GM18951 (cell line): ENCODE data around the gene DDX25.

Source experiments
- POLR2A ChIP-seq: IDR thresholded peaks from 4 replicates; pipeline ENCODE4 v1.6.1; 2011; ENCODE audit warnings: mild to moderate bottlenecking; ENCODE audit not compliant: insufficient read length, insufficient read depth; ENCODE audit errors: extremely low read depth
- in situ Hi-C: fragments of 300-500 bp; cut with MboI; formaldehyde crosslinking; loops from one replicate; pipeline ENCODE4 v1.12.0; 2022; ENCODE audit warnings: low sequenced_read_pairs, mixed read lengths, inconsistent platforms; ENCODE audit not compliant: unreplicated experiment

DDX25 gene

GRCh38 chr11:125934473-125934872 lies 30.2 kb downstream of the DDX25 start:
- in situ Hi-C loops: no loop called here

DNA sequence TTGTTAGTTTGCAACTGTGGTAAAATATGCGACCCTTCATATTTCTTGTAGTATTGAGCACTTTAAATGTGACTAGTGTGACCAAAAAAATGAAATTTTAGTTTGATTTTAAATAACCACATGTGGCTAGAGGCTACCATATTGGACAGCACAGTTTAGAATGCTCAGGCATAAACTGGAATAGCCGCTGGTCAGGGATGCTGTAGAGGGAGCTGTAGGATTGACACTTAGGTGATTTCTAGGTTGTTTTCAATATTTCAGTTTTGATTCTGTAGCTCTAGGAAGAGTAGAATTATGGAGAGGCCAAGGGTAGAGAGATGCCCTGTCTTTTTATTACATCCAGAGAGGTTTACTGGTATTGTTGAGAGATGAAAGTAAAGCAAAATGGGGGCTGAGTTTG lies 30.7 kb downstream of the DDX25 start:
- in situ Hi-C loops: no loop called here
- no peak for TF ChIP-seq POLR2A

More at GRCh38 chr11:125934473-125934872, 30.2 kb downstream of the DDX25 start:
- no peak for TF ChIP-seq POLR2A

- TF ChIP-seq POLR2A: no peak
- in situ Hi-C loops: no loop called here
Observed at GRCh38 chr11:125935618-125936199, 31.4 kb downstream of the DDX25 start.

GRCh38 chr11:125938418-125938817 lies 34.1 kb downstream of the DDX25 start:
- in situ Hi-C loops: no loop called here
- no peak for TF ChIP-seq POLR2A

GRCh38 chr11:125939081-125939521 lies 34.8 kb downstream of the DDX25 start:
- in situ Hi-C loops: no loop called here
- TF ChIP-seq POLR2A: no peak

DNA sequence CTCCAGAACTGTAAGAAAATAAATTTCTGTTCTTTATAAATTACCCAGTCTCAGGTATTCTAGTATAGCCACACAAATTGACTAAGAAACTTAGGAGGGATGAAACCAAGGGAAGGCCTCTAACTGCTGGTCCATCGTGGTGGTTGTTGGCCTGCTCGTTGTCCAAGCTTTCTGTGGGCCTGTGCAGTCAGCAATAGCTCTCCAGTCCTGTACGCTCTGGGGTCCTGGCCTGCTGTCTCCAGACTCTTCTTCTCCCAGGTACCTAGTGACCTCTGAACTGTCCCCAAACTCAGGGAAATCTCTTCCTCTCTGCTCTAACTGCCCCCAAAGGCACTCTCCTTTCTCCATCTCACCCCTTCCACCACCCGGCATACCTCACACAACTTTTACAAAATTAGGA lies 35.8 kb downstream of the DDX25 start:
- no peak for TF ChIP-seq POLR2A
- in situ Hi-C loops: no loop called here

GRCh38 chr11:125941267-125941618 lies 36.9 kb downstream of the DDX25 start:
- in situ Hi-C loops: no loop called here

GRCh38 chr11:125941619-125942611 lies 37.6 kb downstream of the DDX25 start:
- in situ Hi-C loops: no loop called here
- no peak for TF ChIP-seq POLR2A

More at GRCh38 chr11:125941267-125941618, 36.9 kb downstream of the DDX25 start:
- TF ChIP-seq POLR2A: no peak

DNA sequence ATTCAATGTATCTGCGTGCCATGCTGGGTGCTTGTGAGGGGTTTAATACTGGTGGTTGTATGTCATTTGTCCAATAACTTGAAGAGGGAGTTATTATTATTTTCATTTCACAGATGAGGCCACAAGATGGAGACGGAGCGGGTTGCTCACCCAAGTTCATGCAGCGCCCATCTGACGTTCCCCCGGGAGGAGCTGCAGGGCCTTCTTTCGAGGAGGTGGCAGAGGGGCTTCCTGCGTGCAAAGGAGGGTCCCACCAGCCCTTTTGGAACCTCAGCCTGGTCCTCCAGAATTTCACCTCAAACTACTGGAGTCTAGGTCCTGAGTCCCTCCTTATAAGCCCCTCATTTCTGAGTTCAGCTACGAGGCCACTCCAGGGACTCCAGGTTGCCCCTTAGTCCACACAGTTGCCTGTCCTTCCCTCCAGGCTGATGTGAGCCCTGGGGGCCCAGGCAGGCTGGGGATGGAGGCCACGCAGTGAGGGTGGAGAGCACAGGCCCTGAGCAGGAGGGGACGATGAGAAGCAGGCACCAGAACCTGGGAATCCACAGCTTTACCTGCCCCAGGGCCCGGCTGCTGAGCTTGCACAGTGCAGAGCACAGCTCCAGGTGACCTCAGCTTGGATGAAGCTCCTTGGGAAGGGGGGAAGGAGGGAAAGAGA lies 38.6 kb downstream of the DDX25 start:
- in situ Hi-C loops: no loop called here
- no peak for TF ChIP-seq POLR2A

- in situ Hi-C loops: no loop called here
- TF ChIP-seq POLR2A: no peak
Observed at GRCh38 chr11:125943661-125944349, 39.5 kb downstream of the DDX25 start.

GRCh38 chr11:125944350-125945010 lies 40.2 kb downstream of the DDX25 start:
- in situ Hi-C loops: no loop called here
- TF ChIP-seq POLR2A: no peak

DNA sequence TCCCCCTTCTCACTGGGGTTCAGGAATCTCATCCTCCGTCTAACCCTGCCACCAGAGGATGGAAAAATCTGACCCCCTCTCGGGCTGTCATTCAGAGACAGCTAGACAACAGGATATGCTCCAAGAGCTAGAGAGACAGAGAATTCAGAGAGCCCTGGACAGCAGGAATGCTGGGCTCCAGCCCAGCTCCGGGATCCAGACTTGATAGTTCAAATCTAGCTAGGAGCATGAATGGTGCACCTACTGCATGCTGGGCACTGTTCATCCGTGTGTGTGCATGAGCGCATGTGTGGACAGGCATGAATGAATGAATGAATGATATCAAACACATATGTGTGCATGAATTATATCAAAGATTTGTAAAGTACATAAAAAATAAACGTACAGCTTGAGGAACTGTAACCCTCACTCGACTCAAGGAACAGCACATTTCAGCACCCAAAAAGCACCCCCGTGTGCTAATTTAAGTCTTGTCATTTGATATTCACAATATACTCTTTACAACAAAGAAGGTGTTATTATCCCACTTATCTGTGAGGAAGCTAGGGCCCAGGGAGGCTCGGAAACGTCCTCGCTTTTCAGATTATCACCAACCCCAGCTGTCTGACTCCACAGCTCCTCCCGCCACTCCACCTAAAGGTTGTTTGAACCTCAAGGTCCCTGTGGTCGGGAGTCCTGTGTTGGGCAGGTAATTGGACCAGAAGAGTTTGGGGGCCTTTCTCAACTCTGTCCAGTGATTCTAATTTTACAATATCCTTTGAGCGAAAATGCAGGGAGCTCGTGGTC lies 40.9 kb downstream of the DDX25 start:
- in situ Hi-C loops: no loop called here
- no peak for TF ChIP-seq POLR2A
